SK-N-SH treated with all-trans-retinoic acid at 6 μM for 48 hours (cell line): ENCODE measurements around the gene CYP2U1.
A peak's percentile ranks its signal among the peaks of the same experiment; 100 is the strongest.

Experiments used
- ATAC-seq: fragments of 200-7000 bp; cut with Tn5 transposase; 3 replicates; pipeline ENCODE4 v1.9.1; 2020; ENCODE audit warnings: mild to moderate bottlenecking, moderate library complexity
- ARNTL ChIP-seq: fragments of 450-650 bp; formaldehyde crosslinking; IDR thresholded peaks from 2 replicates; pipeline ENCODE4 v1.5.0; 2020; ENCODE audit warnings: low read depth, mild to moderate bottlenecking, moderate library complexity, borderline replicate concordance
- BACH2 ChIP-seq: fragments of 250-450 bp; sonication (Bioruptor Pico); IDR thresholded peaks from 2 replicates; pipeline ENCODE4 v1.9.0; 2021; ENCODE audit warnings: mild to moderate bottlenecking, borderline replicate concordance
- CSDC2 ChIP-seq: fragments of 250-450 bp; sonication (Bioruptor Pico); IDR thresholded peaks from 2 replicates; pipeline ENCODE4 v1.5.0; 2020; ENCODE audit warnings: mild to moderate bottlenecking, moderate library complexity
- CSRNP3 ChIP-seq: fragments of 250-450 bp; sonication (Bioruptor Pico); IDR thresholded peaks from 2 replicates; pipeline ENCODE4 v1.5.1; 2021; ENCODE audit warnings: mild to moderate bottlenecking, moderate library complexity
- ESRRG ChIP-seq: fragments of 250-450 bp; sonication (Bioruptor Pico); IDR thresholded peaks from 2 replicates; pipeline ENCODE4 v1.6.1; 2021; ENCODE audit warnings: mild to moderate bottlenecking
- GLIS3 ChIP-seq: fragments of 250-450 bp; sonication (Bioruptor Pico); IDR thresholded peaks from 2 replicates; pipeline ENCODE4 v1.5.0; 2020; ENCODE audit warnings: mild to moderate bottlenecking, moderate library complexity
- ISL1 ChIP-seq: fragments of 250-450 bp; sonication (Bioruptor Pico); IDR thresholded peaks from 2 replicates; pipeline ENCODE4 v2.1.2; 2022; ENCODE audit warnings: mild to moderate bottlenecking, moderate library complexity
- PATZ1 ChIP-seq: fragments of 250-450 bp; sonication (Bioruptor Pico); IDR thresholded peaks from 2 replicates; pipeline ENCODE4 v1.8.0; 2020; ENCODE audit warnings: mild to moderate bottlenecking, moderate library complexity, borderline replicate concordance
- PPARA ChIP-seq: fragments of 250-450 bp; sonication (Bioruptor Pico); IDR thresholded peaks from 2 replicates; pipeline ENCODE4 v1.5.0; 2020; ENCODE audit warnings: mild to moderate bottlenecking, borderline replicate concordance
- RARB ChIP-seq: fragments of 250-450 bp; sonication (Bioruptor Pico); IDR thresholded peaks from 2 replicates; pipeline ENCODE4 v1.8.0; 2021; ENCODE audit warnings: mild to moderate bottlenecking, moderate library complexity
- SNAI2 ChIP-seq: fragments of 250-450 bp; sonication (Bioruptor Pico); IDR thresholded peaks from 2 replicates; pipeline ENCODE4 v1.5.0; 2020; ENCODE audit warnings: mild to moderate bottlenecking, moderate library complexity
- TOX ChIP-seq: fragments of 250-450 bp; sonication (Bioruptor Pico); IDR thresholded peaks from 2 replicates; pipeline ENCODE4 v1.8.0; 2021; ENCODE audit warnings: mild to moderate bottlenecking, moderate library complexity, borderline replicate concordance
- TSHZ2 ChIP-seq: fragments of 250-450 bp; sonication (Bioruptor Pico); IDR thresholded peaks from 2 replicates; pipeline ENCODE4 v1.5.0; 2020; ENCODE audit warnings: mild to moderate bottlenecking, moderate library complexity
- ZFP3 ChIP-seq: fragments of 250-450 bp; sonication (Bioruptor Pico); IDR thresholded peaks from 2 replicates; pipeline ENCODE4 v1.5.0; 2020; ENCODE audit warnings: mild to moderate bottlenecking, moderate library complexity
- ZFP30 ChIP-seq: fragments of 450-650 bp; formaldehyde crosslinking; IDR thresholded peaks from 2 replicates; pipeline ENCODE4 v1.5.0; 2022; ENCODE audit warnings: mild to moderate bottlenecking, moderate library complexity
- ZNF565 ChIP-seq: fragments of 450-650 bp; formaldehyde crosslinking; conservative IDR thresholded peaks from 2 replicates; pipeline ENCODE4 v1.5.0; 2020; ENCODE audit warnings: low read depth, mild to moderate bottlenecking, moderate library complexity
- ZNF70 ChIP-seq: fragments of 450-650 bp; formaldehyde crosslinking; IDR thresholded peaks from 2 replicates; pipeline ENCODE4 v1.5.0; 2020; ENCODE audit warnings: mild to moderate bottlenecking, moderate library complexity
- ZNF8 ChIP-seq: fragments of 450-650 bp; formaldehyde crosslinking; IDR thresholded peaks from 2 replicates; pipeline ENCODE4 v1.5.0; 2020; ENCODE audit warnings: mild to moderate bottlenecking, moderate library complexity
- TF ChIP-seq, protein P1 (sequence below): fragments of 250-450 bp; sonication (Bioruptor Pico); IDR thresholded peaks from 2 replicates; pipeline ENCODE4 v1.5.1; 2020; ENCODE audit warnings: low read depth, mild to moderate bottlenecking, moderate library complexity

The CYP2U1 gene

DNA sequence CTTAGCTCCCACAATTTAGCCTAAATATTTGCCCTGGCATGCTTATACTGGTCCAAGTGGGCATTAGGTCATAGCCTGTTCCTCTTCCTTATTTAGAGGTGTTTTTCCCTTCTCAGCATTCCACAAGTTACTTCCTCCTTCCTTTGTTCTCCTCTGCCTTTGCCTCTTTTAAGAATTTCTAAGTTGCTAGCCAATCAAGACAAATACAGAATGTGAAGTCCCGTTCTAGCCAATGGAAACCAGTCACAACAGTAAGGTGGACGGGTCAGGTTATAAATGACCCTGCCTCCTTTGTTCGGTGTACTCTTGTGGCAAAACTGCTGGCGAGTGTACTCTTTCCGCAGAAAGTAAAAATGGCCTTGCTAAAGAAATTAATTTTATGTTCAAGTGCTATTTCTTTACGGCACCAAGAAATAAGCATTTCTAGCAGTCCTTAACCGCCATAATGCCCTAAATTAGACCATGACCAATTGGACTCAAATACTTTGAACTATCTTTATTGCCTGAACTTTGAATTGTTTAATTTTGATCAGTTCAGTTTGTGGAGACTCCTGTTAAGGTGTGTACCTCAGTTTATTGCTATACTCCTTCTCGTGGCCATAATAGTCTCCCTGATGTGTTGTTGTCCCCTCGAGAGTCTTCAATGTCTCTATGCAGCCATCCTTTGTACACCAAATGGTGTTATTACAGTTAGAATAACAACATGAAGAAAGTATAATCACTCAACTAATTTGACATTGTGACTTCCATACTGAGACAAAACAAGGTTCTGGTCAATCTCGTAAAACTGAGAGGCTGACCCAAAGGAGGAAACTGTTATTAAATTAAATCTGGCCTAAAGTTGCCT is 56.8 kb downstream of the CYP2U1 start (continued):
- TF ChIP-seq ZNF70 = no peak
- TF ChIP-seq, protein P1, sequence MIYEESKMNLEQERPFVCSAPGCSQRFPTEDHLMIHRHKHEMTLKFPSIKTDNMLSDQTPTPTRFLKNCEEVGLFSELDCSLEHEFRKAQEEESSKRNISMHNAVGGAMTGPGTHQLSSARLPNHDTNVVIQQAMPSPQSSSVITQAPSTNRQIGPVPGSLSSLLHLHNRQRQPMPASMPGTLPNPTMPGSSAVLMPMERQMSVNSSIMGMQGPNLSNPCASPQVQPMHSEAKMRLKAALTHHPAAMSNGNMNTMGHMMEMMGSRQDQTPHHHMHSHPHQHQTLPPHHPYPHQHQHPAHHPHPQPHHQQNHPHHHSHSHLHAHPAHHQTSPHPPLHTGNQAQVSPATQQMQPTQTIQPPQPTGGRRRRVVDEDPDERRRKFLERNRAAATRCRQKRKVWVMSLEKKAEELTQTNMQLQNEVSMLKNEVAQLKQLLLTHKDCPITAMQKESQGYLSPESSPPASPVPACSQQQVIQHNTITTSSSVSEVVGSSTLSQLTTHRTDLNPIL (CRISPR knock-in tag) = no peak
- TF ChIP-seq RARB (CRISPR knock-in tag) = no peak
- no peak for TF ChIP-seq ZFP3 (CRISPR knock-in tag)
- TF ChIP-seq ZNF565 (CRISPR knock-in tag) = no peak
- TF ChIP-seq BACH2 (CRISPR knock-in tag) = no peak
- TF ChIP-seq ARNTL = no peak
- TF ChIP-seq SNAI2 (CRISPR knock-in tag) = no peak
- no peak for TF ChIP-seq ZFP30 (CRISPR knock-in tag)
- TF ChIP-seq CSDC2 (CRISPR knock-in tag) = no peak
- TF ChIP-seq PPARA (CRISPR knock-in tag) = no peak

GRCh38 chr4:107988763-107989035 is 57.4 kb downstream of the CYP2U1 start:
- no peak for ATAC-seq
- TF ChIP-seq PATZ1 = no peak

GRCh38 chr4:107989162-107989536 is 57.8 kb downstream of the CYP2U1 start:
- no peak for ATAC-seq
- TF ChIP-seq TOX (CRISPR knock-in tag) (no peak), ISL1 (no peak), ZNF8 (CRISPR knock-in tag) (no peak), ZNF70 (no peak), RARB (CRISPR knock-in tag) (no peak), SNAI2 (CRISPR knock-in tag) (no peak), BACH2 (CRISPR knock-in tag) (no peak), GLIS3 (CRISPR knock-in tag) (no peak)
- TF ChIP-seq, protein P1 (CRISPR knock-in tag) = no peak

- ATAC-seq = peak; percentile 99
- TF ChIP-seq CSRNP3 = no peak
Observed at GRCh38 chr4:107989537-107990386, 58.4 kb downstream of the CYP2U1 start, which contains the start of gene HADH. Gene HADH, plus strand, starts transcription at chr4:107989889. Its CDS starts 44 bp downstream, at chr4:107989933.

DNA sequence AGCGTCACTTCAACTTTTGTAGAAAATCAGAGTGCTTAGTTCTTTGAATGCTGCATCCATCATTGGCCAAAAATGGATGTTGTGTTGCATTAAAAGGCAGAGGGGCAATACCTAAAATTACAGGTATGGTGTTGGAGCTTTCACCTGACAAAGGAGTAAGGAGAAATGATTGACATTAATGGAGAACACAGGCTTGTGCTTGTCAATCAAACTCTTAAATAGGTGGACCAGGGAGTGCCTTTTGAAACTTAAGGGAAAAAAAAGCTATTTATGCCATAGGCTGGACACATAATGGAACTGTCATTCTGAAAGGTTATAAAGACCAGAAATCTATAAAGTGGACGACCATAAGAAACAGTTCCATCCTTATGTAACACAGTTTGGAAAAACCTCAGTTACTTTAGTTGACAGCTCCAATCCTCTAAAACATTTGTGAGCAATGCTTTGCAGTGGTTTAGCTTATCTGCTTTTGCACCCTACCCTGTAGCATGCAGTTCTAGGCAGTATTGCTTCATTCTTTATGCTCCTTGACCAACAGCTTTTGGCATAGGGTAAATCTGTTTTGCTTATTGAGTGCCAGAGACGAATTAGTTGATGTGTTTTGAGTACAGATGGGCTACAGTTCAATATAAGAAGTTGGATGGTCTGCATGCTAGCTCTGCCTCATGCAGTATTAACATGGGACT is 60.7 kb downstream of the CYP2U1 start:
- ATAC-seq = no peak
- TF ChIP-seq ZNF70 = no peak
- TF ChIP-seq TOX (CRISPR knock-in tag) = no peak
- no peak for TF ChIP-seq TSHZ2 (CRISPR knock-in tag)
- TF ChIP-seq ARNTL = no peak
- no peak for TF ChIP-seq ESRRG (CRISPR knock-in tag)
- TF ChIP-seq SNAI2 (CRISPR knock-in tag) = no peak
- no peak for TF ChIP-seq PATZ1
- no peak for TF ChIP-seq RARB (CRISPR knock-in tag)
- TF ChIP-seq PPARA (CRISPR knock-in tag) = no peak
